Measurements from ENCODE around the gene SLC22A23.

SLC22A23 gene

GRCh38 chr6:3443221-3443515, 13.7 kb downstream of the SLC22A23 start:
- DNase-seq (ENCODE audit: low read depth), result no peak

GRCh38 chr6:3442431-3443220, 14.2 kb downstream of the SLC22A23 start:
- DNase-seq (ENCODE audit: low read depth), result peak; percentile 64

- DNase-seq (ENCODE audit: low read depth), result no peak
These were observed 15.9 kb downstream of the SLC22A23 start for GRCh38 chr6:3440911-3441310.

DNA sequence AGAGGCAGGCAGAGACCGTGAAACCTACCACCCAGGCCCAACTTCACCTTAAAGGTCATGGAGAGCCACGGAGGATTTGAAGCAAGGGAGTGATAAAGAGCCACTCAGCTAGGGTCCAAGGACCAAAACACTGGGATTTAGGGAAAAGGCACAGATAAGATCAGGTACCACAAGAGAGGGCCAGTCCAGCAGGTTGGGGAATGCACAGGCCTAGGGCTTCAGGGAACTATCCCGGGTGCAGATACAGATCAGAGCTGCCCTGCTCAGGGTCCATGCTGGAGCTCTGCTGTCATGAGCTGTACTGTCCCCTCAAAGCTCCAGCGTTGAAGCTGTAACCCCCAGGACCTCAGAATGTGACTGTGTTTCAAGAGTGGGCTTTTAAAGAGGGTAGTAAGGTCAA, 16.9 kb downstream of the SLC22A23 start:
- no peak for DNase-seq (ENCODE audit: low read depth)

- DNase-seq (ENCODE audit: low read depth), result peak; percentile 48
These were observed 18.4 kb downstream of the SLC22A23 start for GRCh38 chr6:3438190-3439167.

- no peak for DNase-seq (ENCODE audit: low read depth)
These were observed 23.8 kb downstream of the SLC22A23 start for GRCh38 chr6:3433005-3433404.

DNA sequence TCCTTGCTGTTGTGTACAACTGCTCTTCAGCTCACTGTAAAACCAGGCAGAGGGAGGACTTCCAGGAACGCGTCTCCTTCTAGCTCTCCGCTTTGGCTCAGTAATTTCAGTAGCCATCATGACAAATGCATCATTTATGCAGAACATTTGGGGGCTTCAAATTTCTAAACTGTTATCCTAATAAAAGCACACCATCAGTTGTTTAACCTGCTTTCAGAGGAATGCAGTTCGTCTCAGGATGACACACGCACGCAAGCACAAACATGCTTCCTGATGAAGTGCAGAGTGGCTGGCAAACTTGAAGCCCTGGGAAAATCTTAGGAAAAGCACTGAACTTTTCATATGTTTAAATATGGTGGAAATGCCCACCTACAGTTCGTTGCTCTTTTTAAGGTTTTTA, 24.4 kb downstream of the SLC22A23 start:
- DNase-seq (ENCODE audit: low read depth), result no peak

DNA sequence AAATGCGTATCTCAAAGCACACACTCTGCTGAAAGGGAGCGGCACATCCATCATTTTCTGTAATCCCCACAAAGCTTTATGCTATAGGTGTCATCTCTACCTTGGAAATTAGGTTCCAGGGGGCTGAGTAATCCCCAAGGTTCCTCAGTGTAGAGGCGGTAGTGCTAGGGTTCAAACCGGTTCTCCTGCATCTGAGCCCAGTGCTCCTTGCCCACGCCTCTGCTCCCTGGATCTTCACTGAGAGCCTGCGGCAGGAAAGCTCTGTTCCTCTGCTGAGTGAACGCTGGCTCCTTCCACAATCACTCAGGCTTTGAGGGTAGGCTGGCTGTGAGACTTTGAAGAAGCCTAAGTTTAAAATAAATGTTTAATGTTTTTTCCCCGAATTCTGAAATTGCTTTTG, 24.9 kb downstream of the SLC22A23 start:
- no peak for DNase-seq (ENCODE audit: low read depth)

GRCh38 chr6:3429211-3429610, 27.6 kb downstream of the SLC22A23 start:
- DNase-seq (ENCODE audit: low read depth), result no peak

- no peak for DNase-seq (ENCODE audit: low read depth)
These were observed 28.1 kb downstream of the SLC22A23 start for GRCh38 chr6:3428700-3429099.

DNA sequence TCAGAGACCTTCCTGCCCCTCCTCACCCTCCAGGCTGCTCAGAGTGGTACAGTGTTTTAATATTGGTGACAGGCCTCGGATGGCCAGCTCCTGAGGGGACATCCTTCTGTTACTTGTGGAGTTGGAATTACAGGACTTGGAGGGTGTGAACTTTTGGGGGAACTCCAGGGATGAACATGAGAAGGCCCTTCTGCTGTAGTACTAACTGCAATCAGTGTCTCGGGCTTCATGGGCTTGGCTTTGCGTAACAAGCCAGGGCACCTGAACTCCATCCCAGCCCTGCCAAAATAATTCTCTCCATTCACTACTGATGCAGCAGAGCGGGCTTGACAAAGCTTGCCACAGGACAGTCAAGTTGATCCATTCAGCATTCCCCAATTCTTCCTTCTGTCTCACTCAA, 28.6 kb downstream of the SLC22A23 start:
- no peak for DNase-seq (ENCODE audit: low read depth)

- DNase-seq (ENCODE audit: low read depth), result no peak
These were observed 29.2 kb downstream of the SLC22A23 start for GRCh38 chr6:3427687-3428085.

- DNase-seq (ENCODE audit: low read depth), result no peak
These were observed 29.7 kb downstream of the SLC22A23 start for GRCh38 chr6:3426927-3427686.

DNA sequence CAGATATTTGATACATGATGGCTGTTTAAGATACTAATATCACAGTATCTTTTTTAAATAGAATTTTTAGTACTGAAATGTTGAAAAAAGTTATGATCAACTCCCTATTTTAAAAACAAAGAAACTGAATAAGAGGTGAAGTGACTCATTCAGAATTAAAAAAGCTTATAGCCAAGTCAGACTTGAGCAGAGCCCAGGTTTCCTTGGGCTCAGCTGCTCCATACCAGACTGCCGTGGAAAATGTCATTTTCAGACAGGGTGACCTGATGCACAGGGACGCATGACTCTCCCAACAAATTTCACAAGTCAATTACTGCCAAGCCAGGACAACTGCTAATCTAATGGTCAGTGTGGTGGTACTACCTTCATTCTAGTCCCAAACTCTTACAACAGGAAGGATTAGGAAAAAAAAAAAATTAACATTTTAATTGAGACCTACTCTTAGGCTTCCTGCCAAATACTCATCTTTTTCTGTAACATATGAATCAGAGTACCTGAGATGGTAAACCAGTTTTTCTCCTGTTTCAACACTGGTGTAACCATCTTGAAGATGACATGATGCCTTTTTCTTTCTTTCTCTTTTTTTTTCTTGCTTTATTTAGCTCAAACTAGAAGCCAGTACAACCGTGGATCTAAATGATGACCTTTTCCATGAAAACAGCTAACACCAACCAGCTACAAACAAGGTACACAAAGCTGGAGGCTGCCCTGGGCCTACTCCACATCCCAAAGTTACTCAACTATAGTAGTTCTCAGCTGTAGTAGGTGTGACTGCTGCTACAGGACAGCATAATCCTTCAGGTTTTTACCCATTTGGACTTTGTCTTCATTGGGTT, 30.5 kb downstream of the SLC22A23 start:
- DNase-seq (ENCODE audit: low read depth), result no peak

- DNase-seq (ENCODE audit: low read depth), result no peak
These were observed 31.3 kb downstream of the SLC22A23 start for GRCh38 chr6:3425574-3425973.

- no peak for DNase-seq (ENCODE audit: low read depth)
These were observed 32.5 kb downstream of the SLC22A23 start for GRCh38 chr6:3424185-3424927.

DNA sequence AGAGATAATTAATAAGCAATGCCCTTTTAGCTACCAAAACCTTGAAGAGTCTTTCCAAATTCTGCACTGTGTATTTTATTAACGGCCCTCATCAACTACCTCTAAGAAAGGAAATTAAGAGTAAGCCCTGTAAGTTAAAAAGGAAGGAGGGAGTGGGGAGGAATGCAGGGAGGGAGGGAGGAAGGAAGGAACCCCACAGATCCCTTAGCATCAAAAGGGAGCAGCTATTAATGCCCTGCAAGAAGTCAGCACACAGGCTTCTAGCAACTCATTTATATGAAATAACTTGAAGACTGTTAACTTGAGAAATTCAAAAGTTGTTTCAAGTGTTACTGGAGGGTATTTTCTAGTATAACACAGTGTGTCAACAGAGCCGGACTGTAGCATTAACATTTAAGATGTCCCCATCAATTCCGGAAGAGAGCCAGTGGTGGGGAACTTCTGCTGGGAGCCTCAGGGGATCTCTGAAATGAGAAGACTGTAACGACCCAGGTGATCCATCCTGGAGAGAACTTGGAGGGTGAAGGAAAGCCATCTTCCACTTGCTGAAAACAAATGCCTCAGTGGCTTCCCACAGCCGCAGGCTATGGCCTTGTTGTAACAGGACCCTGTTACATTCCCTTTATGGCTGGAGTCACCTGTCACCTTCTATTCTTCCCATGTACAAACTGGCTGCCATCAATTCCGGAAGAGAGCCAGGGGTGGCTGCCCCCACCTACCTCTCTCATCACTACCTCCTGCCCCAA, 33.2 kb downstream of the SLC22A23 start:
- no peak for DNase-seq (ENCODE audit: low read depth)

- no peak for DNase-seq (ENCODE audit: low read depth)
These were observed 34.3 kb downstream of the SLC22A23 start for GRCh38 chr6:3422435-3423070.

- peak; percentile 35 for DNase-seq (ENCODE audit: low read depth)
These were observed 34.9 kb downstream of the SLC22A23 start for GRCh38 chr6:3421791-3422434.

Data from non-pigmented ciliary epithelial cell (primary cell).